ENCODE data around the gene MRPL10. TPM values are rescaled to one million over a fixed set of nuclear protein-coding genes. Genes with fewer than 3 reads are reported as not detected.

The MRPL10 gene
- total RNA-seq, 1 experiment from 2014 or later, result 74.2 TPM

GRCh38 chr17:47812146-47812920 is 19.0 kb downstream of the MRPL10 start:
- Histone ChIP-seq H3K4me1 (ENCODE audit: insufficient read depth, low read length) (peaks cover 23% of the 10 kb centered on the region), H3K27me3 (ENCODE audit: low read length) (no peaks in the 10 kb centered on the region), H4K20me1 (ENCODE audit: low read length) (peaks cover 20% of the 10 kb centered on the region), H3K79me2 (ENCODE audit: low read length) (no peaks in the 10 kb centered on the region), H3K4me2 (ENCODE audit: low read length) (no peak overlapping the region), H3K4me3 (ENCODE audit: low read length) (no peak overlapping the region), H3K27ac (ENCODE audit: low read length) (no peak overlapping the region), H2AFZ (ENCODE audit: low read length) (no peak overlapping the region), H3K9me3 (ENCODE audit: low read length) (no peaks in the 10 kb centered on the region), H3F3A (ENCODE audit: low read length, unreplicated experiment) (no peaks in the 10 kb centered on the region), H3K36me3 (ENCODE audit: low read depth, low read length) (peaks cover 41% of the 10 kb centered on the region), H3K9me2 (replicated peaks; ENCODE audit: low read length) (no peaks in the 10 kb centered on the region), H3K9ac (ENCODE audit: low read length) (no peak overlapping the region)
- intact Hi-C loops (cut with micrococcal nuclease), result no loop called here
- TF ChIP-seq EZH2phosphoT487 (IDR thresholded peaks at IDR 0.05; ENCODE audit: borderline replicate concordance, low read length) (no peak), EZH2 (IDR thresholded peaks at IDR 0.05; ENCODE audit: low read length, unreplicated experiment) (no peak), CTCF (conservative IDR thresholded peaks at IDR 0.05; ENCODE audit: low read depth, low read length) (no peak)
- ATAC-seq (no peak), DNase-seq (no peak)
- ChIA-PET CTCF (no interaction called here), POLR2A (ENCODE audit: unreplicated experiment) (no interaction called here)
- BruUV-seq (replicated peaks), result no TSS peak

- no peak overlapping the region for H3K4me2 ChIP-seq (ENCODE audit: low read length)
- no peak for TF ChIP-seq EZH2phosphoT487 (IDR thresholded peaks at IDR 0.05; ENCODE audit: borderline replicate concordance, low read length)
- no peak for TF ChIP-seq EZH2 (IDR thresholded peaks at IDR 0.05; ENCODE audit: low read length, unreplicated experiment)
- TF ChIP-seq CTCF (conservative IDR thresholded peaks at IDR 0.05; ENCODE audit: low read depth, low read length), result no peak
- H3K79me2 ChIP-seq (ENCODE audit: low read length), result no peaks in the 10 kb centered on the region
- H3F3A ChIP-seq (ENCODE audit: low read length, unreplicated experiment), result no peaks in the 10 kb centered on the region
- no peaks in the 10 kb centered on the region for H3K27me3 ChIP-seq (ENCODE audit: low read length)
- POLR2A ChIA-PET (ENCODE audit: unreplicated experiment), result no interaction called here
- H3K36me3 ChIP-seq (ENCODE audit: low read depth, low read length), result peaks cover 43% of the 10 kb centered on the region
- H3K9me2 ChIP-seq (replicated peaks; ENCODE audit: low read length), result no peaks in the 10 kb centered on the region
- intact Hi-C loops (cut with micrococcal nuclease), result no loop called here
- H2AFZ ChIP-seq (ENCODE audit: low read length), result no peak overlapping the region
- CTCF ChIA-PET, result no interaction called here
- H3K4me3 ChIP-seq (ENCODE audit: low read length), result no peak overlapping the region
- H4K20me1 ChIP-seq (ENCODE audit: low read length), result peaks cover 20% of the 10 kb centered on the region
- no peak for DNase-seq
- BruUV-seq (replicated peaks), result no TSS peak
- no peak for ATAC-seq
- peaks cover 23% of the 10 kb centered on the region for H3K4me1 ChIP-seq (ENCODE audit: insufficient read depth, low read length)
- no peak overlapping the region for H3K27ac ChIP-seq (ENCODE audit: low read length)
- H3K9ac ChIP-seq (ENCODE audit: low read length), result no peak overlapping the region
- no peaks in the 10 kb centered on the region for H3K9me3 ChIP-seq (ENCODE audit: low read length)
Observed at GRCh38 chr17:47811709-47812108, 19.6 kb downstream of the MRPL10 start.

Data from PC-3 (cell line).